ENCODE measurements around the gene PMM2.

Gene PMM2

GRCh38 chr16:8756755-8757154, 40.9 kb upstream of the PMM2 start:
- TF ChIP-seq MAX (IDR thresholded peaks at IDR 0.05; ENCODE audit: low read depth, low read length), result no peak
- no peak for TF ChIP-seq MYC (IDR thresholded peaks at IDR 0.05; ENCODE audit: low read depth, low read length)
- no peak for TF ChIP-seq POLR2A (IDR thresholded peaks at IDR 0.05; ENCODE audit: extremely low read depth, insufficient read length)
- TF ChIP-seq CTCF (IDR thresholded peaks at IDR 0.05; ENCODE audit: low read depth, low read length), result no peak

GRCh38 chr16:8758022-8758421, 39.6 kb upstream of the PMM2 start:
- TF ChIP-seq CTCF (IDR thresholded peaks at IDR 0.05; ENCODE audit: low read depth, low read length) (no peak), MAX (IDR thresholded peaks at IDR 0.05; ENCODE audit: low read depth, low read length) (no peak), MYC (IDR thresholded peaks at IDR 0.05; ENCODE audit: low read depth, low read length) (no peak), POLR2A (IDR thresholded peaks at IDR 0.05; ENCODE audit: extremely low read depth, insufficient read length) (no peak)
- no peak for DNase-seq (ENCODE audit: low read depth)
- H3K4me3 ChIP-seq (ENCODE audit: low read depth, low read length), result no peak overlapping the region

More at GRCh38 chr16:8756755-8757154, 40.9 kb upstream of the PMM2 start:
- no peak overlapping the region for H3K4me3 ChIP-seq (ENCODE audit: low read depth, low read length)
- DNase-seq (ENCODE audit: low read depth), result no peak

- H3K4me3 ChIP-seq (ENCODE audit: low read depth, low read length), result no peak overlapping the region
- peak; percentile 37 for DNase-seq (ENCODE audit: low read depth)
- no peak for TF ChIP-seq MYC (IDR thresholded peaks at IDR 0.05; ENCODE audit: low read depth, low read length)
- no peak for TF ChIP-seq POLR2A (IDR thresholded peaks at IDR 0.05; ENCODE audit: extremely low read depth, insufficient read length)
- TF ChIP-seq MAX (IDR thresholded peaks at IDR 0.05; ENCODE audit: low read depth, low read length), result no peak
- no peak for TF ChIP-seq CTCF (IDR thresholded peaks at IDR 0.05; ENCODE audit: low read depth, low read length)
Observed at GRCh38 chr16:8760021-8760420, 37.6 kb upstream of the PMM2 start.

- H3K4me3 ChIP-seq (ENCODE audit: low read depth, low read length), result no peak overlapping the region
- DNase-seq (ENCODE audit: low read depth), result no peak
- TF ChIP-seq CTCF (IDR thresholded peaks at IDR 0.05; ENCODE audit: low read depth, low read length) (no peak), MYC (IDR thresholded peaks at IDR 0.05; ENCODE audit: low read depth, low read length) (no peak), POLR2A (IDR thresholded peaks at IDR 0.05; ENCODE audit: extremely low read depth, insufficient read length) (no peak), MAX (IDR thresholded peaks at IDR 0.05; ENCODE audit: low read depth, low read length) (no peak)
Observed at GRCh38 chr16:8761078-8761477, 36.6 kb upstream of the PMM2 start.

- TF ChIP-seq MAX (IDR thresholded peaks at IDR 0.05; ENCODE audit: low read depth, low read length) (no peak), CTCF (IDR thresholded peaks at IDR 0.05; ENCODE audit: low read depth, low read length) (no peak), POLR2A (IDR thresholded peaks at IDR 0.05; ENCODE audit: extremely low read depth, insufficient read length) (no peak), MYC (IDR thresholded peaks at IDR 0.05; ENCODE audit: low read depth, low read length) (no peak)
- no peak overlapping the region for H3K4me3 ChIP-seq (ENCODE audit: low read depth, low read length)
- DNase-seq (ENCODE audit: low read depth), result no peak
Observed at GRCh38 chr16:8762254-8762653, 35.4 kb upstream of the PMM2 start.

- DNase-seq (ENCODE audit: low read depth), result no peak
- no peak overlapping the region for H3K4me3 ChIP-seq (ENCODE audit: low read depth, low read length)
- TF ChIP-seq POLR2A (IDR thresholded peaks at IDR 0.05; ENCODE audit: extremely low read depth, insufficient read length) (no peak), CTCF (IDR thresholded peaks at IDR 0.05; ENCODE audit: low read depth, low read length) (no peak), MAX (IDR thresholded peaks at IDR 0.05; ENCODE audit: low read depth, low read length) (no peak), MYC (IDR thresholded peaks at IDR 0.05; ENCODE audit: low read depth, low read length) (no peak)
Observed at GRCh38 chr16:8763083-8763482, 34.6 kb upstream of the PMM2 start.

All from NB4 (cell line).